HG03521 (cell line): Measurements from ENCODE around the gene FAM149A.
A peak's percentile ranks its signal among the peaks of the same experiment; 100 is the strongest.

Source experiments
- ATAC-seq: cut with Tn5 transposase; IDR thresholded peaks from one replicate; pipeline ENCODE4 v1.9.1; 2021; ENCODE audit warnings: mild to moderate bottlenecking, moderate library complexity; ENCODE audit not compliant: unreplicated experiment

Gene FAM149A

DNA sequence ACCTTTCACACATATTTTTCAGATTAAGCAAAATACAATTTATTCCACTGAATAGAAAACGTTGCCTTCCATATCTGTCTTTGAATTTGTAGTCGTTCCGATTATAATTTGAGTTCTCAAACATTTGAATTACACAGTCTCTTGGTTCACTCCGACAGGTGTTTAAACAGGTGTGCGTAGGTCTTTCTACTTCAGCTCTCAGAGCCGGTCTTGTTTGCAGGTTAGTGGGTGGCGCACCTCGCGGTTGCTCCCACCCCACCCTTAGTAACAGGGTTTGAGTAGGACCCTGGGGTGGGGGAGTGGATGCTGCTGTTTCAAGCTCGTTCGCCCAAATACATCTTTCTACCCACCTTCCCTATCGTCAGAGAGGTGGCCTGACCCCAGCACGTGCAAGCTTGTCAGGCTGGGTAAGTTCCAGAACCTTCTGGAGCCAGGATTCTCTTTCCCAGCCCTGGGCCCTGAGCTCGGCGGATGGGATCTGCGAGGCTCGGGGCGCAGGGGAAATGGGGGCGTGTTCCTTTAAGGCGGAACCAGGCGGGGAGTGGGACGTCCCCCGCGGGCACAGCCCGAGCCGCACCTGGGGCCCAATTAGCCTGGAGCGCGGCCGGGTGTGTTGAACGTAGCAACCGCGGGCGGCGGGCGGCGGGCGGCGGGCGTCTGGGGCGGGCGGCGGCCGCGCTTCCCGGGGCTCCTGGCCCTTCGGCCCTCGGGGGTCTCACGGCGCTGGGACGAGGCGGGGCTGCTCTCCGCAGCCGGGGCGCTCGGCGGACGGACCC lies at the start of gene FAM149A:
Gene FAM149A (plus strand): TSS at position 591 of the 776 bp plus-strand sequence.
- peak; percentile 77 for ATAC-seq

DNA sequence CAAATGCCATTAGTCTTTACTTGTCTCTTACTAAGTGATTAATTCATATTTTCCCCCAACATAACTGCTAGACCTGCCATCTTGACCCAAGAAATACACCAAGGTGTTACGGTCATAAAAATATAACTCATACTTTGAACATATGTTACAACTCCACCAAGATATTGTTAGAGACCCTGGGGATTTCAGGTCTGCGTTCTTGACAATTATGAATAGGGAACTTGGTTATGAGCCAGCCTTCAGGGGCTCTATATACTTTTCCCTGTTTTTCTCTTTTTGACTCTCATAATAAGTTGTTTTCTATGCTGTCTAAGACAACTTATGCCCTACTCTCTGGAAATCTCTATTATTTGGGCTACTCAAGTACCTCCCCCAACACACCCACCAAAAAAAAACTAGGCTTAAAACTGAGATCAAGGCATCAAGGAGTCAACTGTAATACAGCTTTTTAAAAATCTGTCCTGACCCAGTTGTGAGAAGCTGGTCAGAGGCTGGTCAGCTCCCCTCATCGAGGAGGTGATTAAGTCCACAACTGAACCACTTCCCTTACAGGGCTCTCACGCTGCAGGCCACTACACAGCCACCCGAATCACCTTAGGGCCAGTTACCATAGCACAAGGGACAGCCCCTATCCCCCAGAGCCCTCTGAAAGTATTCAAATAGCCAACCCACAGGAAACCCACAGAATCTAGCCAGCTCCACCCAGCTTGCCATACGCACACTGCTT lies 46.1 kb upstream of the FAM149A start:
- peak; percentile 99 for ATAC-seq

DNA sequence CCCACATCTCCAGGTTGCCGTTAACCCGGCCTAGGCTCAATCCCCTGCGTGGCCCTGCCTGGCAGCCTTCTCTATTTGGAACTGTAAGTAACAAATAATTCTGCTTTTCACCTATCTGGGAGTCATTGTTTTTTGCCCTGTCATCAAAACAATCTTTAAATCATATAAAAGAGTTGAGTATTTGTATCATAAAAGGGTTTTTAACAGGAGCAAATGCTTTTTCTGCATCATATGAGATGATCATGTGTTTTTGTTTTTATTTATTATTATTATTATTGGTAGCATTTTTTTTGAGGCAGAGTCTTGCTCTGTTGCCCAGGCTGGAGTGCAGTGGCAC lies 45.6 kb upstream of the FAM149A start:
- ATAC-seq, result no peak

DNA sequence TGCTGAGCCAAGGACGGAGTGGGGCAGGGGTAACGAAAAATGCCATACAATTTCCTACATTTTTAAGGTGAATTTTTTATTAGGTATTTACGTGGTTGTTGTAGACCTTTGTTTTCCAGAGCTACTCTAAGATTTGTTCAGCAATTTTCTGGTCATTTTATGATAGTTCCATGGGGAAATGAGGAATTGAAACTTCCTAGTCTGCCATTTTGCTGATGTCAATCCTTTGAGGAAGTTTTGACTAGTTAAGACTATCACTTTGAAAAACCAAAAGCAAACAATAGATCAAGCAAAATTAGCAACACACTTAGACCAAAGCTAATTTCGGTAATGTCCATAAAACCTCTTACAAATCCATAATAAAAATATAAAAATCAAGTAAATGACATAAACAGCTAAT lies 42.6 kb upstream of the FAM149A start:
- no peak for ATAC-seq

DNA sequence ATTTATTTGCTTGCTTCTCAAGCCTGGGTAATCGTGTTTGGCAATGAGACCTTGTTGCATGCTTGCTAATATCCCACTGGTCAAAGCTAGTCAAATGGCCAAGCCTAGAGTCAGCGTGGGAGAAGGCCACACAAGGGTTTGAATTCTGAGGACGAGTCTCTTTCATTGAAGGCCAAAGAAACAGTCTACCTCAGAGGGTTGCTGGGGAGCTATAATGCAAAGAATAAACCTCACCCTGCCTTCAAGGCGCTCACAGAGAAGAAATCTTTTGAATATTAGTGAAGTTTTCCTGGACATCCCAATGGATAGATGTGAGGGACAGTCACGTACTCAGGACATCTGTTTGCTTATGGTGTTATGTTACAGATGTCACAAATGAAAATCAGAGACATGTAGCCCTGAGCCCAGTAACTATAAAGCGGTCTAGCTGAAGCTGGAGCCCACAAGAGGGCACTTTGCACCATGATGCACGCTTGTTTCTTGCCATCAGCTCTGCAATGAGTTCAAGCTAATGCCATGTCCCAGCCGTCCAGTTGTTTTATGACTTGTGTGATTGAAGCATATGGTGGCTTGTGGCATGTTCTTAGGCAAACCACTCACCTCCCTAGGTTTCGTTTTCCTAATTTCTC lies 36.6 kb upstream of the FAM149A start:
- ATAC-seq, result no peak

DNA sequence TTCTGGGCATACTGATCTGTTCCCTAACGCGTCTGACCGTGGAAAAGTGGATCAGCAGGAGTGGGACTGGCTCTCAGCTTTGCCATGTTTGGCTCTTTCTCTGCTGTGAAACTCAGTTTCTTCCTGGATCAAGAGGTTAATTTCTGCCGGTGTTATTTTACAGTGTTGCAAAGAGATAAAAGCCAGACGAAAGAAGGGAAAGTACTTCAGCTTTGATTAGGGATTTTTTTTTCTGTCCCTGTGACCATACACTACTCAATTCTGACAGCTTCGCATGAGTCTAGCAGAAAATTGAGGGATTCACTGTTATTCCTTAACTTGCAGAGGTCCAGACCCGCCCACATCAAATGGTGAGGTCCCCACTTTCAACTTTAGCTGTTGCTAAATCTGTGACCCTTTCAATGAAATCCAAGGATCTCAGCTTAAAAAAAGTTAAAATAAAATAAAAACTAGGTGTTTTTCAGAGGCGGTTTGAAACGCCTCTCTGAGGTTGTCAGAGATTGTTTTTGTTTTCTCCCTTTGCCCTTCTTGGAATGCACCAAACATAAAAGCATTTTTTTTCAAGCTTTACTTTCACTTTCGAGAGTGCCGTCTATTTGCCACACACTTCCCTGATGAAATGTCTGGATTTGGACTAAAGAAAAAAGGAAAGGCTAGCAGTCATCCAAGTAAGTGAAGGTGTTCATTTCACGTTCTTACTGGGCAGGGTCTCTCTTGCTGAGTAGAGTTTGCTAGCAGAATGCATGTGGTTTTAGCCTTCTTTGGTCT lies 35.7 kb upstream of the FAM149A start, which contains the start of gene TLR3:
Gene TLR3 (plus strand): TSS at position 576 of the 768 bp plus-strand sequence. CDS start 7,464 bp downstream, outside the sequence.
- ATAC-seq, result no peak

DNA sequence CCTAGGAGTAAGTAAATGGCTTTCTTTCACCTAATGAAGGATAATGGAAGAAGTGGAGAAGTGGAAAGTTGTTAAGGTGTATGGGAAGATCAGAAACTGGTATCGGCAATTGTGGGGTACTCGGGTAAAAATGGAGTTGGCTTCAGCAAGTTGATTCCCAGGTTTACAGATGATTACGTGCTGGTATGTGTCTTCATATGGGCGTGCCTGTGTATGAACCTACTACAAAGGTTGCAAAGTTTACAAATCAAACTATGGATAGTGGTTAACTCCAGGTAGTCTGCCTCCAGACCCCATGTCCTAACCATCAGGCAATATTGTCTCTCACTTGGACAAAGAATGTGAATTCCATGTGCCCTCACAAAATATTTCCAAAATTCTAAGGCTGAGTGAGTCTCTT lies 34.8 kb upstream of the FAM149A start:
- ATAC-seq, result no peak

DNA sequence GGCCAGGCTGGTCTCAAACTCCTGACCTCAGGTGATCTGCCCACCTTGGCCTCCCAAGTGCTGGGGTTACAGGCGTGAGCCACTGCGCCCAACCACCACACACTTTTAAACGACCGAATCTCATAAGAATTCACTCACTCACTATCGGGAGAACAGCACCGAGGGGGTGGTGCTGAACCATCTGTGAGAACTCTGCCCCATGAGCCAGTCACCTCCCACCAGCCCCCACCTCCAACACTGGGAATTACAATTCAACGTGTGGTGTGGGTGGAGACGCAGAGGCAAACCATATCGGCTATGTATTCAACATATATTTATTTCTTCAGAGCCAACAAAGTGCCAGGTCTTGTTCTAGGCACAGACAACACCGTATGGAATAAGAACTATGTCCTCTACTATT lies 32.0 kb upstream of the FAM149A start:
- no peak for ATAC-seq

DNA sequence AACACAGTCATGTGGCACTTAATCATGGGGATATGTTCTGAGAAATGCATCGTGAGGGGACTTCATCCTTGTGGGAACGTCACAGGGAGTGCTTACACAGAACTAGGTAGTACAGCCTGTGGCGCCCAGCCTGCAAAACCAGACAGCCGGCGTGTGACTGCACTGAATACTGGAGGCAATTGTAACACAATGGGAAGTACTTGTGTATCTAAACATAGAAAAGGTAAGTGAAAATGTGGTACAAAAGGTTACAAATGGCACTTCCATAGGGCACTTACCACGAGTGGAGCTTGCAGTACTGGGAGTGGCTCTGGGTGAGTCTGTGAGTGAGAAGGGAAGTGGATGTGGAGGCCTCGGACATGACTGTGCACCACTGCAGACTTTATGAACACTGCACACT lies 30.3 kb upstream of the FAM149A start:
- no peak for ATAC-seq

DNA sequence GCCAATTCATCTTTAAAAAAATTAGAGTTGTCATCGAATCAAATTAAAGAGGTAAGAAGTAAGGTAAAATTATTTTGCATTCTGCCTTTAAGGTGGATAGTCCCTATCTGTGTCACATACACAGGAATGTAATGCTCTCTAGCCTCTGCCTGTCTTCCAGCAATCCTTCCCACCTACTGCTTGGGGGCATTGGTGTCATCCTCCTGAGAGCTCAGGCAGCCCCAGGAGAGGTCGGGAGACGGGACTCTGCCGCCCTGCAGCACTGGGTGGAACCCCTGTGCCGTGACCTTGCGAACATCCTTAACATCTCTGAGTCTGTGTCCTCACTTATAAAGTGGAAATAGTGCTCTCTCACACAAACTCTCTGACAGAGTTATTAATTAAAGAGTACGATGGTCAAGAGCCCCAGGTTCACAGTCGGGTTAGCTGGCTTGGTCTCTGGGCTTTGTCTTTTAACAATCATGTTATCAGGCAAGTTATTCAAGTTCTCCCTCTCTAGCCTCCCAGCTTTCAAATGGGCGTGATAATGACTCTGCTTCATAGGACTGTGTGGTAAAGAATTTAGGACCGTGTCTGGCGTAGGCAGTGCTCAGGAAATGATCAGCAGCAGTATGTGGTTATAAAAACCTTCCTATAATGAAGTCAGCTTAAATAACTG lies 25.4 kb upstream of the FAM149A start:
- no peak for ATAC-seq

DNA sequence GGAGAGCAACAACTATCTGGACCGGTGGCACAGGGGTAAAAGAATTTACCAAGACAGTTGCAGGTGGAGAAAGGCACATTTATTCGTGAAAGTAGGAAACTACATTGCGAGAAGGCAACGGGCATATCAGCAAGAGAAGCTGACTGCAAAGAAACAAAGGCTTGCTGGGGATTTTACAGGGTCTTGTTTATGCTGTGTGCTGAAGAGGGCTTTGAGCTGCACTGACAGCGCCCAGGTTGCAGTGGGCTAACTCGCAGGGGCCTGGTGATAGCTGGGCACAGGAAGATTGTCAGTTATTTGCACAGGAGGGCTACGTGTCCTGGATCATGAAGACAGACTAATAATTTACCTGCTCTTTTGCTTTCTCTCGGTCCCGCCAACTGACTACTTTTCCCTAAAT lies 24.8 kb upstream of the FAM149A start:
- ATAC-seq, result no peak

DNA sequence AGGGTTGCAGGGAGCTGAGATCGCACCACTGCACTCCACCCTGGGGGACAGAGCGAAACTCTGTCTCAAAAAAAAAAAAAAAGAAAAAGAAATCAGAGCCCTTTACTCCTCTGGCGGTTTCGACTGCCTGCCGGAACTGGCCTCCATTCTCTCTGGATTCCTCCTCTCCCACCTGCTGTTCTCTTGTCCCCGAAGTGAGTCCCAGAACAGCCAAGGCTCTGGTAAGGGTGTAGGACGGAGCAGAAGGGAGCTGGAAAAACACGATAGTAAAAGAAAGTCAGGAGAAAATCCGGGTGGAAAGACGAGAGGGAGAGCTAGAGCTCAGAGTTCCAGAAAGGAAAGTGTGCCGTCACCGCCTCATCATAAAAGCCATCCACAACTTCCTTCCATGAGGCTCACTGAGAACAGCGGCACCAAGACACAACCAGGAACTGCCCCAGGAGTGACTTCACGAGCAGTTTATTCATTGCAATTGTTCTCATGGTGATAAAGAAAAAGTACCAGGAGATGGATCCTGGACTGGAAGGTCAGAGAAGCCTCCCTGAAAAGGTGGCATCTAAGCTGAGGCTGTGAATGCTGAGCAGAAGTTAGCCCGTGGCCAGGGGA lies 23.2 kb upstream of the FAM149A start:
- ATAC-seq, result no peak

DNA sequence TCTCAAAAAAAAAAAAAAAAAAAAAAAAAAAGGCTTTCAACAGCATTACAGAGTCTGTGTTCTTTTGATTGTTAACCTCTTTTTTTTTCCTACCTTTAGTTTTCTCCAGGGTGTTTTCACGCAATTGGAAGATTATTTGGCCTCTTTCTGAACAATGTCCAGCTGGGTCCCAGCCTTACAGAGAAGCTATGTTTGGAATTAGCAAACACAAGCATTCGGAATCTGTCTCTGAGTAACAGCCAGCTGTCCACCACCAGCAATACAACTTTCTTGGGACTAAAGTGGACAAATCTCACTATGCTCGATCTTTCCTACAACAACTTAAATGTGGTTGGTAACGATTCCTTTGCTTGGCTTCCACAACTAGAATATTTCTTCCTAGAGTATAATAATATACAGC lies 22.3 kb upstream of the FAM149A start:
- no peak for ATAC-seq

DNA sequence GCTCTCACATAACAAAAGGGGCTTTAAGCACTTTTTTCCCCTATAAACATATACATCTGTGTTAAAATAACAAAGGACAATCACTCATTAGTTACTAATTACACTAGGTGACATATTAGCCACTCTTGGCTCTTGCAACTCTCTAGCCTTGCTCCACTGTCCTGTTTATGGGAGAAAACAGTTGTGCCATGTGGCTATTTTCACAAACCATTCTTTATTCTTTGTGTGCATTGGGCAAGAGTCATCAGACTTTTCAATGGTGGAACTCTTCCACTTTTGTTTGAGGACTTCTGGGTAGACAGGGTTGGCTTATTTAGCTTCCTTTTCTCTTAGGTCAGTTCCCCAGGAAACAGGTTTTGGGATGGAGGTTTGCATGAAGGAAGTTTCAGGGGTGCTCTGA lies 16.0 kb upstream of the FAM149A start:
- no peak for ATAC-seq

DNA sequence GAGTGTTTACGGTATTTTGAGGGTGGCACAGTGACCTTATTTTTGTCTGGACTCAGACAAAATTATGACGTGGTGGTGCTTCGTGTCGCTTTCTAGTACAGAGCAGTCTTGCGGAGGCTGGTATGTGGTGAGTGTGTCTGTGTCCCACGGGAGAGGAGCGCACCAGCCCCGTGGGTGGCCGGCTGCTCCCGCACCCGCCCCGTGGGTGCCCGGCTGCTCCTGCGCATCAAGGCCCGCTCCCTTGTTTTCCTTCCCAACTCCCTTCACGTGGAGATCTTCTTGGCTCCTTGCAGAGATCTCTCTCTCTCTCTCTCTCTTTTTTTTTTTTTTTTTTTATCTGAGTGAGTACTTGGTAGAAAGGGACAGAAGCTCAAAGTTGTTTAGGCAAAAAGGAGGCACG lies 12.2 kb upstream of the FAM149A start:
- no peak for ATAC-seq

DNA sequence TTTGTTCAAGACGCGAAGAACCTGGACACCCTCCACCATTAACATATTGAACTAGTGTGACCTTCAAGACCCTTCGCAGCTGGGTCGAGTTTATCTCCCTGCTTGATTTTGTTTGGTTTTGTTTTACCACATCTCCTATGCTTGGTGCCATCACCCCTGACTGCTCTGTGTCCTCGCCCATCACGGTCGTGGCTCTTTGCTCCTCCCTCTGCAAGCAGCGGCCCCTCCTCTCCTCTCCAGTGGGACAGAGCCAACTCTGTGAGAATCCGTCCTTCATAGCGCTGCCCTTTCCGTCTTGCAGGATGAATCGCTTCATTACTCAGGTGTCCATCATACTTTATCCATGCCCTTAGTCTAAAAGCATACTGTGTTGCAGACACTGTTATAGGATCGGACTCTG lies 9.1 kb upstream of the FAM149A start:
- ATAC-seq, result no peak

DNA sequence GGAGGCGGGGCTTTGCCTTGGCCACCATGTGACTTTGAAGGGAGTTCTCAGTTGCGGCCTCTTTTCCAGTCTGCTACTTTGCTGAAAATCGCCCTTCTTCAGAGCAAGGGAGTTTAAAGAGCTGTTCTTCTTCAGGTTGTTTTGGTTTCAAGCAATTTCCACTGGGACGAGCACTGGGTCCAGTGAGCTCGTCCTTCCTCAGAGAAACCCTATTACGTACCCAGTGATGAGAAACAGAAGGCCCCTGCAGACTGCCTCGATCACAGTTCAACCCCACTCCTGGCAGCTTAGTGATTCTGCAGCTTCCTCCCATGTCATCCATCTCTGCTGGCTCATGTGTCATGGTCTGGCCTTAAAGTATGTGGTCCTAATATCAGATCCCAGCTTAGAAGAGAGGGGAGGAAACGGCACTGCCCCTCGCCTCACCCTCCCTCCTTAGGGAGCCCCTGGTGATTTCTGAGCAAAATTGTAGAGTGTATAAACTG lies 7.8 kb upstream of the FAM149A start:
- ATAC-seq, result no peak

DNA sequence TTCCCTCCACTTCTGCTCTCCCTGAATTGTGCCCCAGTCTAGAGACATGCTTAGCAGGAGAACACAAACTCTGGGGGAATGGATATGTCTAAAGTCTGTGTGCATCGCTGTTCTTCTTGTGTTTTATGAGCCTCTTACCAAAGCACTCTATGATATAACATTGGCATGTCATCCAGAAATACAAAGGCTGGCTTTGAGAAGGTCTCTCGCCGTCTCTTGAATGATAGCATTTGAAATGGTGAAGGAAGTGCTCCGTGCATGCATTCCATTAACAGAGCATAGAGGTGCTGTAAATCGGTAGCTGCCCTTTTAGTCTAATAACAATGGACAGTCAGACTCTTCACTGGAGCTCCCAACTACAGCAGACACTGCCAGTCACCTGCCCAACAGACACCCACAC lies 7.1 kb upstream of the FAM149A start:
- no peak for ATAC-seq

DNA sequence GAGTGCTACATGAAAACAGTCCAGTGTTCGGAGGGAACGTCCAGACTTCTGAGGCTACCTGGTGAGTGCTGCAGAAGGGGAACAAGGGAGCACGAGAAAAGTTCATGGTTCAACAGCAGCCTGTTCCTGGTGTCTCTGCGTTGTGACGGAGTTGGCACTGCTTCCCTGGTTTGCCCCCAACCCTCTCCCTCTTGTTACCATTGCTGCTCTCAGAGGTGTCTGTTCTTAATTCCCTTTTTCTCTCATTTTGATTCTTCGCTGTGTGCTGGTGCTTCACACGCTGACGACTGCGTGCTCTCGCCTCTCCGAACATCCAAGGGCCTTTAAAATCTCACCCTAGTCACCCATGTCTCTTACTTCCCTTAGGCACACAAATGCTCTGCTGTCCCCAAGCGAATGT lies 1.6 kb upstream of the FAM149A start:
- no peak for ATAC-seq
